ENCODE measurements around the gene SULF2. TPM values are rescaled to one million over a fixed set of nuclear protein-coding genes. Genes with fewer than 3 reads are reported as not detected.

SULF2 gene
- total RNA-seq, 2 experiments from 2014 or later: 0.17 to 0.34 TPM

GRCh38 chr20:47776639-47777038, 8.6 kb downstream of the SULF2 start:
- Mint-ChIP-seq H3K4me1 (ENCODE audit: low read depth) (no peaks in the 10 kb centered on the region), H3K4me3 (no peak overlapping the region), H3K9me3 (peaks cover 4% of the 10 kb centered on the region), H3K27ac (no peak overlapping the region), H3K36me3 (no peaks in the 10 kb centered on the region), H3K27me3 (peaks cover 2% of the 10 kb centered on the region)
- DNase-seq: no peak
- ChIA-PET CTCF (interaction anchor here (0.8 to 1.4 kb wide), 2 partner anchors 52 to 844 kb away, joined by 3 to 5 read pairs; no protein-coding TSS in a partner anchor), POLR2A (no interaction called here)
- intact Hi-C loops (cut with micrococcal nuclease): no loop called here

- peaks cover 2% of the 10 kb centered on the region for H3K27me3 Mint-ChIP-seq
- H3K9me3 Mint-ChIP-seq: peaks cover 4% of the 10 kb centered on the region
- CTCF ChIA-PET: interaction anchor here (1.4 kb wide), 1 partner anchor 51 kb away, joined by 5 read pairs; no protein-coding TSS in a partner anchor
- no peaks in the 10 kb centered on the region for H3K36me3 Mint-ChIP-seq
- H3K4me3 Mint-ChIP-seq: no peak overlapping the region
- intact Hi-C loops (cut with micrococcal nuclease): no loop called here
- POLR2A ChIA-PET: no interaction called here
- no peak overlapping the region for H3K27ac Mint-ChIP-seq
- no peak for DNase-seq
- no peaks in the 10 kb centered on the region for H3K4me1 Mint-ChIP-seq (ENCODE audit: low read depth)
These were observed 9.4 kb downstream of the SULF2 start for GRCh38 chr20:47775841-47776240.

GRCh38 chr20:47775039-47775438, 10.2 kb downstream of the SULF2 start:
- intact Hi-C loops (cut with micrococcal nuclease): no loop called here
- Mint-ChIP-seq H3K4me1 (ENCODE audit: low read depth) (no peaks in the 10 kb centered on the region), H3K9me3 (peaks cover 4% of the 10 kb centered on the region), H3K4me3 (no peak overlapping the region), H3K36me3 (no peaks in the 10 kb centered on the region), H3K27me3 (peaks cover 2% of the 10 kb centered on the region), H3K27ac (no peak overlapping the region)
- ChIA-PET CTCF (no interaction called here), POLR2A (no interaction called here)
- DNase-seq: no peak

- peaks cover 2% of the 10 kb centered on the region for H3K27me3 Mint-ChIP-seq
- POLR2A ChIA-PET: no interaction called here
- no peak for DNase-seq
- no peak overlapping the region for H3K27ac Mint-ChIP-seq
- no peaks in the 10 kb centered on the region for H3K36me3 Mint-ChIP-seq
- H3K4me1 Mint-ChIP-seq (ENCODE audit: low read depth): no peaks in the 10 kb centered on the region
- no peak overlapping the region for H3K4me3 Mint-ChIP-seq
- CTCF ChIA-PET: no interaction called here
- peaks cover 4% of the 10 kb centered on the region for H3K9me3 Mint-ChIP-seq
- intact Hi-C loops (cut with micrococcal nuclease): no loop called here
These were observed 11.0 kb downstream of the SULF2 start for GRCh38 chr20:47774131-47774777.

- Mint-ChIP-seq H3K9me3 (peaks cover 4% of the 10 kb centered on the region), H3K4me1 (ENCODE audit: low read depth) (no peaks in the 10 kb centered on the region), H3K27ac (no peak overlapping the region), H3K36me3 (no peaks in the 10 kb centered on the region), H3K27me3 (peaks cover 2% of the 10 kb centered on the region), H3K4me3 (no peak overlapping the region)
- no peak for DNase-seq
- intact Hi-C loops (cut with micrococcal nuclease): no loop called here
- CTCF ChIA-PET: no interaction called here
- POLR2A ChIA-PET: interaction anchor here (0.5 kb wide), 1 partner anchor 124 kb away, joined by 3 read pairs; no protein-coding TSS in a partner anchor
These were observed 11.9 kb downstream of the SULF2 start for GRCh38 chr20:47773371-47773786.

DNA sequence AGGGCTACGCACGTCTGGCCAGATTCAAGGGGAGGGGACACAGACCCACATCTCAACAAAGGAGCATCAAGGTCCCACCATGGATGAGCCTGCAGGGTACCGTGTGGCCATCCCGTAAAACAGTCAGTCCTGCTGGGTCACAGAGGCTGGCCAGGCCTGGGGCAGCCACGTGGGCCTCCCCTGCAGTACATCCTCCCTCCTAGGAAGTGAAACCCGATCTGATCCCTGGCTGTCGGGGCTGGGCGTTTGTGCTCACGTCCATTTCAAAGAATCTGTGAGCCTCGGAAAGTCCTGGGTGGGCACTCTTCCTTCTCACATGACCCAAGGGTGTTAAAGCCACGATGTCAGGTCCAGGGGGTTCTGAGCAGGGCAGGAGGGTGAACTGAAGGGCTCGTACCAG, 14.3 kb downstream of the SULF2 start:
- ChIA-PET POLR2A (no interaction called here), CTCF (no interaction called here)
- H3K36me3 Mint-ChIP-seq: no peaks in the 10 kb centered on the region
- no peak overlapping the region for H3K4me3 Mint-ChIP-seq
- DNase-seq: no peak
- no peak overlapping the region for H3K27ac Mint-ChIP-seq
- H3K27me3 Mint-ChIP-seq: no peaks in the 10 kb centered on the region
- intact Hi-C loops (cut with micrococcal nuclease): no loop called here
- peaks cover 4% of the 10 kb centered on the region for H3K9me3 Mint-ChIP-seq
- H3K4me1 Mint-ChIP-seq (ENCODE audit: low read depth): no peaks in the 10 kb centered on the region

GRCh38 chr20:47768016-47768824, 17.1 kb downstream of the SULF2 start:
- no peak for DNase-seq
- intact Hi-C loops (cut with micrococcal nuclease): no loop called here
- Mint-ChIP-seq H3K4me3 (no peak overlapping the region), H3K4me1 (ENCODE audit: low read depth) (no peaks in the 10 kb centered on the region), H3K27ac (no peak overlapping the region), H3K36me3 (no peaks in the 10 kb centered on the region), H3K9me3 (no peaks in the 10 kb centered on the region), H3K27me3 (peaks cover under 1% of the 10 kb centered on the region)
- ChIA-PET POLR2A (no interaction called here), CTCF (no interaction called here)

- no peaks in the 10 kb centered on the region for H3K9me3 Mint-ChIP-seq
- H3K4me1 Mint-ChIP-seq (ENCODE audit: low read depth): no peaks in the 10 kb centered on the region
- no peak for DNase-seq
- no peak overlapping the region for H3K27ac Mint-ChIP-seq
- H3K27me3 Mint-ChIP-seq: peaks cover 10% of the 10 kb centered on the region
- CTCF ChIA-PET: no interaction called here
- intact Hi-C loops (cut with micrococcal nuclease): no loop called here
- no peaks in the 10 kb centered on the region for H3K36me3 Mint-ChIP-seq
- no peak overlapping the region for H3K4me3 Mint-ChIP-seq
- POLR2A ChIA-PET: no interaction called here
These were observed 19.3 kb downstream of the SULF2 start for GRCh38 chr20:47765691-47766594.

GRCh38 chr20:47765271-47765670, 20.0 kb downstream of the SULF2 start:
- Mint-ChIP-seq H3K4me1 (ENCODE audit: low read depth) (no peaks in the 10 kb centered on the region), H3K27me3 (peaks cover 17% of the 10 kb centered on the region), H3K4me3 (no peak overlapping the region), H3K9me3 (no peaks in the 10 kb centered on the region), H3K36me3 (no peaks in the 10 kb centered on the region), H3K27ac (no peak overlapping the region)
- CTCF ChIA-PET: no interaction called here
- intact Hi-C loops (cut with micrococcal nuclease): no loop called here
- no peak for DNase-seq
- POLR2A ChIA-PET: no interaction called here

DNA sequence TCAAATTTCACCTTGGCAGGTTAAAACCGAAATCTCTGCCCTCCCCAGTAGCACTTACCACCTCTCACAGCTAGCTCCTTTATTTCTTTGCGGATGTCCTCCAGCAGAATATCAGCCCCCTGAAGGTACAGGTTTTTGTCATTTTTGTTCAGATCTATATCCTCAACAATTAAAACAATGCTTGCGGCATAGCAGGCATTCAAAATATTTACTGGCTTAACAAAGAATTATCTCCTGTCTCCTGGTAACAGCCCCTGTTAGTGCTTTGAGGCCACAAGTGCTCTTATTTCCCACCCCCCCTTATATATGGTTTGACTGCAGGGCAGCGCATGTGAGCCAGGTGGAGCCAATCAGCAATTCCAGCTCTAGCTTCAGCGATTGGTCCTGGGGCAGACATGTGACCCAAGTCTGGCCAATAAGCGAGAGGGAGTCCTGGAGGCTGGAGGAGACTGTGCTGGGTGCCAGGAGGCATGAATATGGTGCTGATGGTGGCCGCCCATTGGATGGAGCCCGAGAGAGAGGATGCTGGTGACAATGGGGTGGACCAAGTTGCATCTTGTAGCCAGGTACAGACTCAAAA, 21.0 kb downstream of the SULF2 start:
- Mint-ChIP-seq H3K27ac (no peak overlapping the region), H3K4me1 (ENCODE audit: low read depth) (no peaks in the 10 kb centered on the region), H3K27me3 (peaks cover 18% of the 10 kb centered on the region), H3K4me3 (no peak overlapping the region), H3K36me3 (no peaks in the 10 kb centered on the region), H3K9me3 (no peaks in the 10 kb centered on the region)
- ChIA-PET CTCF (no interaction called here), POLR2A (no interaction called here)
- intact Hi-C loops (cut with micrococcal nuclease): no loop called here
- DNase-seq: no peak

DNA sequence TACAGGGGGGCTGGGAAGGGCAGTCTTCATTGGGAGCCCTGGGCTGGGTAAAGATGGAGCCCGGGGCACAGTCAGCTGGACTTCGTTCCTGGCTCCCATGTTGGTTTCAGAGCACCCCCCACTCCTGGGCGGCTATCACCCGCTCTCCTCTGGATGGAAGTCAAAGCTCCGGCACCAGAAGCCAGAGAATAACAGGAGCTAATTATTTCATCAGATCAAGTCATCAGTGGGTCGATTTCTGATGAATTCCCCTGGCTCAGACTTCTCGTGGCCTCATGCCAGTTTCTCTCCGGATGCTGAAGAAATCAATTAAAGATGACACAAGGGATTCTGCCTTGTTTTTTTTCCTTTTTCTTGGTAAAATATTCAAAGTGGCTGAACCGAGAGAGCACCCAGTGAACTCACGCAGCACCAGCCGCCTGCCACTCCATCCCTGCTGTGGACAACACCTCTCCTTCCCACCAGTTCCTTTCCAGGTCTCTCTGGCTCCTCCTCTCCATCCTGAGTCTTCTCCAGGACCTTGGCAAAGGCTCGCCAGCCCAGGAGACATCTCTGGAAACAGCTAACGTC, 22.5 kb downstream of the SULF2 start:
- no peak for DNase-seq
- intact Hi-C loops (cut with micrococcal nuclease): no loop called here
- Mint-ChIP-seq H3K9me3 (no peaks in the 10 kb centered on the region), H3K27me3 (peaks cover 18% of the 10 kb centered on the region), H3K27ac (no peak overlapping the region), H3K4me3 (no peak overlapping the region), H3K4me1 (ENCODE audit: low read depth) (no peaks in the 10 kb centered on the region), H3K36me3 (no peaks in the 10 kb centered on the region)
- CTCF ChIA-PET: no interaction called here
- POLR2A ChIA-PET: no interaction called here
